Measurements from ENCODE around the gene LHX4.

Gene LHX4

GRCh38 chr1:180299479-180300221 lies 69.6 kb downstream of the LHX4 start:
- DNase-seq (ENCODE audit: low read depth in 2 of 2) = no peak

GRCh38 chr1:180301135-180301742 lies 71.2 kb downstream of the LHX4 start:
- no peak for DNase-seq (ENCODE audit: low read depth in 2 of 2)

- no peak for DNase-seq (ENCODE audit: low read depth in 2 of 2)
These were observed 79.3 kb downstream of the LHX4 start for GRCh38 chr1:180309338-180309737.

- DNase-seq (ENCODE audit: low read depth in 2 of 2) = no peak
These were observed 80.0 kb downstream of the LHX4 start for GRCh38 chr1:180310095-180310494.

- DNase-seq (ENCODE audit: low read depth in 2 of 2) = no peak
These were observed 81.1 kb downstream of the LHX4 start for GRCh38 chr1:180311011-180311730.

GRCh38 chr1:180312926-180313325 lies 82.9 kb downstream of the LHX4 start:
- no peak for DNase-seq (ENCODE audit: low read depth in 2 of 2)

GRCh38 chr1:180327089-180327488 lies 97.0 kb downstream of the LHX4 start:
- DNase-seq (ENCODE audit: low read depth in 2 of 2) = no peak

All from stimulated activated CD4-positive, alpha-beta T cell treated with anti-CD3 and anti-CD28 coated beads, Interleukin-1b, Interleukin-23, amount 100 ng/mL, for 4 hours (primary cell).